CD4-positive, alpha-beta memory T cell (primary cell): Measurements from ENCODE around the gene UAP1L1. TPM values are rescaled to one million over a fixed set of nuclear protein-coding genes. Genes with fewer than 3 reads are reported as not detected.

Experiments
- CTCF ChIA-PET: fragments of 350-600 bp; sonication (Branson Sonifier 250); formaldehyde crosslinking; loops from one replicate; lab custom pipeline; 2021; ENCODE audit warnings: inconsistent platforms; ENCODE audit not compliant: partially characterized antibody; lab: Charles Lee
- POLR2A ChIA-PET: fragments of 350-600 bp; sonication (Branson Sonifier 250); formaldehyde crosslinking; loops from one replicate; lab custom pipeline; 2021; ENCODE audit not compliant: partially characterized antibody; lab: Charles Lee
- DNase-seq, 5 donors: peaks; one replicate each; pipeline versions ENCODE4 v3.0.0 to v3.0.0-alpha.2; 2020 to 2022; ENCODE audit warnings: mixed read lengths in 1 of 5
- H3K27ac ChIP-seq: one replicate; pipeline ENCODE4 v1.7.0; 2013; ENCODE audit warnings: low read depth, low read length
- H3K27me3 ChIP-seq: 2 replicates; pipeline ENCODE4 v1.7.0; 2013; ENCODE audit warnings: mild to moderate bottlenecking, low read length, moderate library complexity; ENCODE audit not compliant: insufficient read depth
- H3K36me3 ChIP-seq: 2 replicates; pipeline ENCODE4 v1.7.0; 2013; ENCODE audit warnings: mild to moderate bottlenecking, low read length, moderate library complexity; ENCODE audit not compliant: insufficient read depth
- H3K4me1 ChIP-seq: 2 replicates; pipeline ENCODE4 v1.7.0; 2013; ENCODE audit warnings: mild to moderate bottlenecking, low read length, moderate library complexity; ENCODE audit not compliant: insufficient read depth
- H3K4me3 ChIP-seq, 2 donors: one replicate each; pipeline ENCODE4 v1.7.0; 2013; ENCODE audit warnings: low read length in 2 of 2, mild to moderate bottlenecking in 1 of 2
- H3K9me3 ChIP-seq, 2 donors: one replicate each; pipeline ENCODE4 v1.7.0; 2013; ENCODE audit warnings: low read length in 2 of 2, control low read depth in 1 of 2; ENCODE audit not compliant: control insufficient read depth in 1 of 2
- H3K27ac Mint-ChIP-seq, 7 donors: one replicate each; pipeline ENCODE4 v1.8.0; 2020 to 2021; ENCODE audit warnings: mixed read lengths in 7 of 7, mild to moderate bottlenecking in 6 of 7, inconsistent platforms in 3 of 7, moderate library complexity in 3 of 7
- H3K27me3 Mint-ChIP-seq, 2 donors: one replicate each; pipeline ENCODE4 v1.8.0; 2020 to 2021; ENCODE audit warnings: mixed read lengths in 2 of 2
- H3K36me3 Mint-ChIP-seq, 2 donors: one replicate each; pipeline ENCODE4 v1.8.0; 2020 to 2021; ENCODE audit warnings: mixed read lengths in 2 of 2, inconsistent platforms in 1 of 2, mild to moderate bottlenecking in 1 of 2
- H3K4me1 Mint-ChIP-seq, 4 donors: one replicate each; pipeline ENCODE4 v1.8.0; 2020 to 2021; ENCODE audit warnings: mixed read lengths in 4 of 4, mild to moderate bottlenecking in 1 of 4
- H3K4me3 Mint-ChIP-seq, 8 donors: one replicate each; pipeline ENCODE4 v1.8.0; 2020 to 2021; ENCODE audit warnings: mixed read lengths in 8 of 8, mild to moderate bottlenecking in 7 of 8, moderate library complexity in 6 of 8, inconsistent platforms in 3 of 8
- H3K9me3 Mint-ChIP-seq, 8 donors: one replicate each; pipeline ENCODE4 v1.8.0; 2020 to 2021; ENCODE audit warnings: mixed read lengths in 8 of 8, mild to moderate bottlenecking in 5 of 8, inconsistent platforms in 3 of 8, moderate library complexity in 1 of 8
- intact Hi-C: fragments of 100-400 bp; cut with micrococcal nuclease; formaldehyde crosslinking; loops from one replicate; pipeline ENCODE4 v1.15.1; 2023
- polyA plus RNA-seq, 2 donors: library from polyadenylated mRNA; unstranded; fragments of 300-500 nt; fragmentation: Illumina TruSeq; gene quantifications; one replicate each; pipeline ENCODE4 v1.2.3, GENCODE V29; 2021
- total RNA-seq, 2 experiments: library from RNA; stranded (reverse); gene quantifications; one replicate each; pipeline ENCODE4 v1.2.3, GENCODE V29; 2021

The UAP1L1 gene
- total and polyA plus RNA-seq, 4 experiments from 2014 or later = 0.81 to 12.5 (median 6.8) TPM

- H3K4me1 Mint-ChIP-seq = peaks cover 19 to 37% (median 29%) of the 10 kb centered on the region in 4 donors
- no peak for DNase-seq
- no peaks in the 10 kb centered on the region for H3K9me3 ChIP-seq
- no peaks in the 10 kb centered on the region for H3K27me3 ChIP-seq
- H3K36me3 ChIP-seq = peaks cover 4% of the 10 kb centered on the region
- no peaks in the 10 kb centered on the region for H3K27me3 Mint-ChIP-seq
- H3K4me3 Mint-ChIP-seq = peak overlapping the region; percentile 83 to 92 (median 90)
- H3K4me3 ChIP-seq = peak overlapping the region; percentile 81 to 82
- H3K4me1 ChIP-seq = peaks cover 29% of the 10 kb centered on the region
- peak overlapping the region; percentile 92 for H3K27ac ChIP-seq
- H3K27ac Mint-ChIP-seq = peak overlapping the region; percentile 89 to 96 (median 95)
- ChIA-PET CTCF (interaction anchor here (1.2 to 3.4 kb wide), 11 partner anchors 9 to 293 kb away, joined by 4 to 38 read pairs (median 6); partner anchors contain the start of genes DPP7, TUBB4B and UAP1L1), POLR2A (interaction anchor here (0.7 to 4.4 kb wide), 35 partner anchors 8 to 320 kb away, joined by 3 to 86 read pairs (median 7); partner anchors contain the start of genes ABCA2, AJM1, ANAPC2 and FBXW5)
- H3K36me3 Mint-ChIP-seq = peaks cover 6 to 28% of the 10 kb centered on the region in 2 donors
- peaks cover 0 to 1% (median 0%) of the 10 kb centered on the region in 8 donors for H3K9me3 Mint-ChIP-seq
- intact Hi-C loops = loop anchor here (2.0 to 5.0 kb wide), 3 partner anchors 41 to 240 kb away; partner anchors contain the start of genes ANAPC2, PHPT1 and SSNA1
These were observed 10.2 kb downstream of the UAP1L1 start for GRCh38 chr9:137087409-137087925.

- peak overlapping the region; percentile 83 to 92 (median 90) for H3K4me3 Mint-ChIP-seq
- H3K9me3 Mint-ChIP-seq = peaks cover 0 to 2% (median 0%) of the 10 kb centered on the region in 8 donors
- ChIA-PET POLR2A (interaction anchor here (0.7 to 4.4 kb wide), 12 partner anchors 8 to 297 kb away, joined by 3 to 44 read pairs (median 9); partner anchors contain the start of genes ABCA2, DPP7, PAXX and RNF224), CTCF (interaction anchor here (0.9 to 3.4 kb wide), 5 partner anchors 9 to 59 kb away, joined by 3 to 38 read pairs (median 6); no protein-coding TSS in a partner anchor)
- H3K27me3 Mint-ChIP-seq = no peaks in the 10 kb centered on the region
- peaks cover 20 to 39% (median 31%) of the 10 kb centered on the region in 4 donors for H3K4me1 Mint-ChIP-seq
- Histone ChIP-seq H3K9me3 (no peaks in the 10 kb centered on the region), H3K4me1 (peaks cover 29% of the 10 kb centered on the region), H3K27me3 (no peaks in the 10 kb centered on the region), H3K4me3 (no peak overlapping the region), H3K36me3 (peaks cover 4% of the 10 kb centered on the region), H3K27ac (peak overlapping the region; percentile 92)
- peaks cover 11 to 33% of the 10 kb centered on the region in 2 donors for H3K36me3 Mint-ChIP-seq
- DNase-seq = no peak
- peak overlapping the region; percentile 89 to 96 (median 95) for H3K27ac Mint-ChIP-seq
- intact Hi-C loops = loop anchor here (5.0 kb wide), 1 partner anchor 241 kb away; the partner anchor contains the start of gene PHPT1
These were observed 10.8 kb downstream of the UAP1L1 start for GRCh38 chr9:137088121-137088520.

- no peak for DNase-seq
- no peaks in the 10 kb centered on the region for H3K9me3 ChIP-seq
- H3K27me3 Mint-ChIP-seq = no peaks in the 10 kb centered on the region
- H3K36me3 Mint-ChIP-seq = peaks cover 11 to 33% of the 10 kb centered on the region in 2 donors
- intact Hi-C loops = loop anchor here (5.0 kb wide), 1 partner anchor 242 kb away; the partner anchor contains the start of gene PHPT1
- peaks cover 0 to 2% (median 0%) of the 10 kb centered on the region in 8 donors for H3K9me3 Mint-ChIP-seq
- H3K4me1 ChIP-seq = peaks cover 29% of the 10 kb centered on the region
- ChIA-PET POLR2A (interaction anchor here (0.6 to 4.4 kb wide), 4 partner anchors 25 to 167 kb away, joined by 3 to 44 read pairs (median 4); partner anchors contain the start of genes DPP7 and TUBB4B), CTCF (interaction anchor here (0.9 to 2.0 kb wide), 5 partner anchors 22 to 54 kb away, joined by 3 to 6 read pairs (median 4); no protein-coding TSS in a partner anchor)
- no peaks in the 10 kb centered on the region for H3K27me3 ChIP-seq
- H3K4me3 ChIP-seq = no peak overlapping the region
- peak overlapping the region; percentile 40 to 87 (median 70) for H3K27ac Mint-ChIP-seq
- H3K4me3 Mint-ChIP-seq = no peak overlapping the region
- H3K36me3 ChIP-seq = peaks cover 4% of the 10 kb centered on the region
- no peak overlapping the region for H3K27ac ChIP-seq
- H3K4me1 Mint-ChIP-seq = peaks cover 22 to 41% (median 32%) of the 10 kb centered on the region in 4 donors
These were observed 12.1 kb downstream of the UAP1L1 start for GRCh38 chr9:137089232-137089947.

- peak overlapping the region; percentile 83 to 90 (median 88) for H3K4me3 Mint-ChIP-seq
- H3K9me3 ChIP-seq = no peaks in the 10 kb centered on the region
These were observed 18.6 kb downstream of the UAP1L1 start for GRCh38 chr9:137095664-137096517.

GRCh38 chr9:137096785-137097546 lies 19.6 kb downstream of the UAP1L1 start:
- intact Hi-C loops = no loop called here
- peaks cover 14 to 31% (median 18%) of the 10 kb centered on the region in 4 donors for H3K4me1 Mint-ChIP-seq
- Histone ChIP-seq H3K4me3 (peak overlapping the region in 1 of 2 donors; percentile 65), H3K27ac (peak overlapping the region; percentile 80), H3K9me3 (no peaks in the 10 kb centered on the region), H3K36me3 (peaks cover 28% of the 10 kb centered on the region), H3K27me3 (no peaks in the 10 kb centered on the region), H3K4me1 (peaks cover 25% of the 10 kb centered on the region)
- POLR2A ChIA-PET = interaction anchor here (1.4 to 2.9 kb wide), 7 partner anchors 9 to 143 kb away, joined by 3 to 86 read pairs (median 19); partner anchors contain the start of genes ANAPC2, DPP7, MAN1B1 and RNF208
- CTCF ChIA-PET = interaction anchor here (1.6 to 3.1 kb wide), 6 partner anchors 10 to 68 kb away, joined by 5 to 38 read pairs (median 10); partner anchors contain the start of genes DPP7, MAN1B1, NPDC1 and UAP1L1
- H3K4me3 Mint-ChIP-seq = peak overlapping the region in 7 of 8 donors; percentile 4 to 89 (median 87)
- no peak for DNase-seq
- peak overlapping the region; percentile 88 to 97 (median 96) for H3K27ac Mint-ChIP-seq
- H3K36me3 Mint-ChIP-seq = peaks cover 19 to 32% of the 10 kb centered on the region in 2 donors
- no peaks in the 10 kb centered on the region for H3K27me3 Mint-ChIP-seq
- H3K9me3 Mint-ChIP-seq = peaks cover 0 to 4% (median 0%) of the 10 kb centered on the region in 8 donors

More at GRCh38 chr9:137095664-137096517, 18.6 kb downstream of the UAP1L1 start:
- H3K36me3 Mint-ChIP-seq = peaks cover 19 to 32% of the 10 kb centered on the region in 2 donors
- Histone ChIP-seq H3K4me1 (peaks cover 25% of the 10 kb centered on the region), H3K36me3 (peaks cover 20% of the 10 kb centered on the region), H3K27ac (peak overlapping the region; percentile 80), H3K4me3 (peak overlapping the region; percentile 54 to 65), H3K27me3 (no peaks in the 10 kb centered on the region)
- intact Hi-C loops = loop anchor here (1.0 kb wide), 5 partner anchors 10 to 145 kb away; partner anchors contain the start of genes DPP7, MAN1B1, RNF224 and TUBB4B
- peak; percentile 87 to 94 (median 90) for DNase-seq
- ChIA-PET CTCF (interaction anchor here (0.8 to 3.1 kb wide), 29 partner anchors 9 to 214 kb away, joined by 3 to 38 read pairs (median 5); partner anchors contain the start of genes ANAPC2, DPP7, MAN1B1 and NPDC1), POLR2A (interaction anchor here (1.0 to 2.9 kb wide), 21 partner anchors 8 to 612 kb away, joined by 3 to 86 read pairs (median 6); partner anchors contain the start of genes DPP7, MAN1B1, NELFB and NPDC1)
- peak overlapping the region; percentile 88 to 97 (median 96) for H3K27ac Mint-ChIP-seq
- peaks cover 14 to 31% (median 18%) of the 10 kb centered on the region in 4 donors for H3K4me1 Mint-ChIP-seq
- H3K9me3 Mint-ChIP-seq = peaks cover 0 to 4% (median 0%) of the 10 kb centered on the region in 8 donors
- no peaks in the 10 kb centered on the region for H3K27me3 Mint-ChIP-seq
